ENCODE measurements around the gene TUBB6. TPM values are rescaled to one million over a fixed set of nuclear protein-coding genes. Genes with fewer than 3 reads are reported as not detected.

The TUBB6 gene
- total and polyA plus RNA-seq, 2 experiments from 2014 or later, result 148 to 329 TPM

- no peak for TF ChIP-seq ZNF462 (CRISPR knock-in tag; IDR thresholded peaks at IDR 0.05)
- TF ChIP-seq POLR2AphosphoS5 (IDR thresholded peaks at IDR 0.05; ENCODE audit: low read depth), result no peak
- TF ChIP-seq CREB1 (CRISPR knock-in tag; IDR thresholded peaks at IDR 0.05; ENCODE audit: low read depth), result no peak
- TF ChIP-seq ZNF331 (CRISPR knock-in tag; IDR thresholded peaks at IDR 0.05; ENCODE audit: low read depth), result no peak
- no peak for TF ChIP-seq EZH2phosphoT487 (IDR thresholded peaks at IDR 0.05; ENCODE audit: unreplicated experiment)
- no peak for TF ChIP-seq STAT1 (IDR thresholded peaks at IDR 0.05; ENCODE audit: unreplicated experiment)
- TF ChIP-seq EZH2 (IDR thresholded peaks at IDR 0.05; ENCODE audit: low read depth, unreplicated experiment), result no peak
- no peak for TF ChIP-seq JUNB (IDR thresholded peaks at IDR 0.05; ENCODE audit: unreplicated experiment)
Measured at GRCh38 chr18:12371590-12371989, 63.5 kb downstream of the TUBB6 start (continued).

GRCh38 chr18:12372406-12372805 is 64.4 kb downstream of the TUBB6 start:
- Mint-ChIP-seq H3K27ac (no peak overlapping the region), H3K9me3 (no peaks in the 10 kb centered on the region), H3K4me3 (no peak overlapping the region), H3K4me1 (peaks cover 26% of the 10 kb centered on the region), H3K27me3 (ENCODE audit: insufficient read depth, low read depth, poor library complexity) (peaks cover 5% of the 10 kb centered on the region), H3K36me3 (ENCODE audit: low read depth) (peaks cover 25% of the 10 kb centered on the region)
- Histone ChIP-seq H3K4me2 (no peak overlapping the region), H3K27ac (ENCODE audit: low read depth) (no peak overlapping the region), H3K4me1 (ENCODE audit: insufficient read depth) (peaks cover 30% of the 10 kb centered on the region), H3K9me2 (ENCODE audit: insufficient read depth) (no peaks in the 10 kb centered on the region), H2AFZ (no peak overlapping the region), H3K27me3 (ENCODE audit: insufficient read depth) (no peaks in the 10 kb centered on the region), H3K4me3 (no peak overlapping the region), H3F3A (replicated peaks; ENCODE audit: low read depth) (0 out of 2 replicates have a peak, but pooled peaks cover 7% of the 10 kb centered on the region), H3K79me2 (replicated peaks; ENCODE audit: insufficient read depth) (peaks cover 92% of the 10 kb centered on the region), H4K20me1 (replicated peaks; ENCODE audit: insufficient read depth) (peaks cover 49% of the 10 kb centered on the region), H3K36me3 (ENCODE audit: insufficient read depth) (peaks cover 4% of the 10 kb centered on the region)
- no peak for DNase-seq (ENCODE audit: low spot score)
- no peak for ATAC-seq
- TF ChIP-seq ZNF331 (CRISPR knock-in tag; IDR thresholded peaks at IDR 0.05; ENCODE audit: low read depth) (no peak), STAT1 (IDR thresholded peaks at IDR 0.05; ENCODE audit: unreplicated experiment) (no peak)
